Stimulated activated effector memory CD8-positive, alpha-beta T cell treated with anti-CD3 and anti-CD28 coated beads, Interleukin-12 subunit alpha, Interleukin-12 subunit beta, amount 100 ng/mL, for 72 hours (primary cell): Measurements from ENCODE around the gene C8G.
A peak's percentile ranks its signal among the peaks of the same experiment; 100 is the strongest.

ENCODE experiments used
- ATAC-seq: fragments of 150-1000 bp; cut with Tn5 transposase; 2 replicates; pipeline ENCODE4 v1.10.0; 2021
- DNase-seq, 2 donors: peaks; one replicate each; pipeline ENCODE4 v3.0.0; 2021 to 2022; ENCODE audit warnings: low spot score in 2 of 2
- H3K27ac Mint-ChIP-seq: one replicate; pipeline ENCODE4 v1.8.0; 2022; ENCODE audit warnings: mild to moderate bottlenecking, mixed read lengths
- H3K36me3 Mint-ChIP-seq: one replicate; pipeline ENCODE4 v1.8.0; 2022; ENCODE audit warnings: mild to moderate bottlenecking, mixed read lengths
- H3K4me1 Mint-ChIP-seq: one replicate; pipeline ENCODE4 v1.8.0; 2022; ENCODE audit warnings: mixed read lengths
- H3K4me3 Mint-ChIP-seq: one replicate; pipeline ENCODE4 v1.8.0; 2022; ENCODE audit warnings: mild to moderate bottlenecking, mixed read lengths
- H3K9me3 Mint-ChIP-seq: one replicate; pipeline ENCODE4 v1.8.0; 2022; ENCODE audit warnings: mixed read lengths

C8G gene

GRCh38 chr9:136943291-136944211 is 1.5 kb upstream of the C8G start:
- H3K4me3 Mint-ChIP-seq: peak overlapping the region; percentile 66
- DNase-seq (peak; percentile 50 to 79), ATAC-seq (peak; percentile 51)
- H3K27ac Mint-ChIP-seq: peak overlapping the region; percentile 80
- peaks cover 26% of the 10 kb centered on the region for H3K4me1 Mint-ChIP-seq
- no peaks in the 10 kb centered on the region for H3K9me3 Mint-ChIP-seq
- H3K36me3 Mint-ChIP-seq: peaks cover 63% of the 10 kb centered on the region

- H3K4me3 Mint-ChIP-seq: peak overlapping the region; percentile 66
- H3K4me1 Mint-ChIP-seq: peaks cover 25% of the 10 kb centered on the region
- DNase-seq (no peak), ATAC-seq (peak; percentile 60)
- H3K27ac Mint-ChIP-seq: peak overlapping the region; percentile 80
- peaks cover 57% of the 10 kb centered on the region for H3K36me3 Mint-ChIP-seq
- H3K9me3 Mint-ChIP-seq: no peaks in the 10 kb centered on the region
Observed at GRCh38 chr9:136944212-136944518, 878 bp upstream of the C8G start.

DNA sequence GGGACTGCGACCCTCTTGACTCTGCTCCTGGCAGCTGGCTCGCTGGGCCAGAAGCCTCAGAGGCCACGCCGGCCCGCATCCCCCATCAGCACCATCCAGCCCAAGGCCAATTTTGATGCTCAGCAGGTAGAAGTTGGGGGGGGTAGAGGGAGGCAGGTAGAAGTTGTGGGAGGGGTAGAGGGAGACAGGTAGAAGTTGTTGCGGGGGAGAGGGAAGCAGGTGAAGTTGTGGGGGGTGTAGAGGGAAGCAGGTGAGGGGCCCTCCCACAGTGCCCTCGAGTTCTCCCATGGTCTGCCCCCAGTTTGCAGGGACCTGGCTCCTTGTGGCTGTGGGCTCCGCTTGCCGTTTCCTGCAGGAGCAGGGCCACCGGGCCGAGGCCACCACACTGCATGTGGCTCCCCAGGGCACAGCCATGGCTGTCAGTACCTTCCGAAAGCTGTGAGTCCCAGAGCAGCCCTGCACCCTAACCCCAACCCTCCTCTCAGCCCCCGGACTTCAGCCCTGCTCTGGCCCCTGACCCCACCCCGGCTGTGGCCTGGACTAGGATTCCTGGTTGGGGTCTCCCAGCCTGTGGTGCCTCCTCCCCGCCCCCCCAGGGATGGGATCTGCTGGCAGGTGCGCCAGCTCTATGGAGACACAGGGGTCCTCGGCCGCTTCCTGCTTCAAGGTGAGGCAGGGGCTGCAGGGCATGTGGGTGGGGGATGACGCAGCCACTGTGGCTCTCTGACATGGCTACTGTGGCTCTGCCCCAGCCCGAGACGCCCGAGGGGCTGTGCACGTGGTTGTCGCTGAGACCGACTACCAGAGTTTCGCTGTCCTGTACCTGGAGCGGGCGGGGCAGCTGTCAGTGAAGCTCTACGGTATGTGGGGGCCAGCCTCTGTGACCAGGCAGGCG is 537 bp downstream of the C8G start:
- H3K36me3 Mint-ChIP-seq: peaks cover 42% of the 10 kb centered on the region
- H3K9me3 Mint-ChIP-seq: no peaks in the 10 kb centered on the region
- H3K27ac Mint-ChIP-seq: no peak overlapping the region
- peak overlapping the region; percentile 66 for H3K4me3 Mint-ChIP-seq
- ATAC-seq: no peak
- DNase-seq: no peak
- H3K4me1 Mint-ChIP-seq: peaks cover 28% of the 10 kb centered on the region

DNA sequence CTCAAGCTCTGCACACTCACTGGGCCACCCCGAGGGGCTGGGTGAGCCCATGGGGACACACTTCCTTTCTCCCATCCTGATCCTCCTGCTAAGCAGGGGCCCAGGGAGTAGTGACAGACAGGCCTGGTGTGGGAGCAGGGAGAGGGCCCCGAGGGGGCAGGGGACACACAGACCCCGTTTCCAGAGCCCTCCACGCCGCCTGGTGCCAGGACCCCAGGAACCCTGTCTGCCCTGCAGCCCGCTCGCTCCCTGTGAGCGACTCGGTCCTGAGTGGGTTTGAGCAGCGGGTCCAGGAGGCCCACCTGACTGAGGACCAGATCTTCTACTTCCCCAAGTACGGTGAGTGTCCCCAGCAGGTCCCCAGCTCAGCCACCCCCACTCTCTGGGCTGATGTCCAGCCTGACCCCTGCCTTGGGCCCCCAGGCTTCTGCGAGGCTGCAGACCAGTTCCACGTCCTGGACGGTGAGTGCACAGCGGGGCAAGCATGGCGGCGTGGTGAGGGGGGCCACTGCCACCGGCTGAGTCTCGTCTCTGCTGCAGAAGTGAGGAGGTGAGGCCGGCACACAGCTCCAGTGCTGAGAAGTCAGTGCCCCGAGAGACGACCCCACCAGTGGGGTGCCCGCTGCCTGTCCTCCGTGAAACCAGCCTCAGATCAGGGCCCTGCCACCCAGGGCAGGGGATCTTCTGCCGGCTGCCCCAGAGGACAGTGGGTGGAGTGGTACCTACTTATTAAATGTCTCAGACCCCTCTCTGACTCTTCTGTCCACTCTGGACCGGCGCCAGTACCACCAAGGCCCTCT is 1.4 kb downstream of the C8G start:
- H3K9me3 Mint-ChIP-seq: no peaks in the 10 kb centered on the region
- H3K36me3 Mint-ChIP-seq: peaks cover 34% of the 10 kb centered on the region
- H3K27ac Mint-ChIP-seq: no peak overlapping the region
- no peak for ATAC-seq
- H3K4me3 Mint-ChIP-seq: no peak overlapping the region
- peaks cover 28% of the 10 kb centered on the region for H3K4me1 Mint-ChIP-seq
- no peak for DNase-seq

- ATAC-seq (no peak), DNase-seq (no peak)
- H3K4me3 Mint-ChIP-seq: no peak overlapping the region
- H3K36me3 Mint-ChIP-seq: peaks cover 26% of the 10 kb centered on the region
- H3K4me1 Mint-ChIP-seq: peaks cover 22% of the 10 kb centered on the region
- no peak overlapping the region for H3K27ac Mint-ChIP-seq
- no peaks in the 10 kb centered on the region for H3K9me3 Mint-ChIP-seq
Observed at GRCh38 chr9:136947028-136947891, 2.2 kb downstream of the C8G start.

GRCh38 chr9:136947955-136948510 is 3.0 kb downstream of the C8G start:
- Mint-ChIP-seq H3K27ac (peak overlapping the region; percentile 92), H3K36me3 (peaks cover 18% of the 10 kb centered on the region), H3K4me1 (peaks cover 15% of the 10 kb centered on the region), H3K4me3 (peak overlapping the region; percentile 76), H3K9me3 (no peaks in the 10 kb centered on the region)
- ATAC-seq: no peak
- no peak for DNase-seq

GRCh38 chr9:136949239-136949816 is 4.3 kb downstream of the C8G start:
- ATAC-seq: no peak

GRCh38 chr9:136949817-136950655 is 5.0 kb downstream of the C8G start:
- Mint-ChIP-seq H3K27ac (peak overlapping the region; percentile 92), H3K4me3 (peak overlapping the region; percentile 76)
- DNase-seq: peak; percentile 88 to 99

More at GRCh38 chr9:136949239-136949816, 4.3 kb downstream of the C8G start:
- Mint-ChIP-seq H3K4me1 (peaks cover 12% of the 10 kb centered on the region), H3K9me3 (no peaks in the 10 kb centered on the region), H3K36me3 (peaks cover 7% of the 10 kb centered on the region), H3K27ac (peak overlapping the region; percentile 92), H3K4me3 (peak overlapping the region; percentile 76)
- no peak for DNase-seq

DNA sequence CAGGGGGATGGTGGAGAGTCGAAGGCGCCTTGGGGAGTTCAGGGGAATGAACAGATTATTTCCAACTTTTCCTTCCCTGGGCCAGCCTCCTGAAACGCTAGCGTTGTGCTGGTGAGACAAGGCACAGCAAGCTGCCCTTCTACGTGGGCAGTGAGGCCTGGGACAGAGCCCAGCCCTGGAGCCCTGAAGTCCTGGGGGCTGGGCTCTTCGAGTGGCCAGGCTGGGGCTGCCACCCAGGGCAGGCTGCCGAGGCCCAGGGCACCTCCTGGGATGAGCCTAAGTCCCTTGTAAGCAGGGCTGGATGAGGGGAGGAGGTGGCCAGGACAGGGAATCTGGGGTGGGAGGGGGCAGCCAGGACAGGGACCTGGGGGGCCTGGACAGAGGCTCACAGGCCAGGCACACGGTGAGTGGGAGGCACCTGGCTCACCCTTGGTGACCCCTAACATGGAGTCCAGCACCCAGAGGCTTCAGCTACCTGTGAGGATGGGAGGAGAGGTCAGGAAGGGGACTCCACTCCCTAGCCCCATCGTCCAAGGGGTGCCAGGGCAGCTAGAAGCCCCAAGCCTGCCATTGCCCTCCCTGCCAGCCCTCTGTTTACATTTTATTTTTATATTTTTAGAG is 5.7 kb downstream of the C8G start:
- peaks cover 18% of the 10 kb centered on the region for H3K4me1 Mint-ChIP-seq
- peak overlapping the region; percentile 92 for H3K27ac Mint-ChIP-seq

More at GRCh38 chr9:136949817-136950655, 5.0 kb downstream of the C8G start:
- ATAC-seq: peak; percentile 95
- H3K36me3 Mint-ChIP-seq: peaks cover 2% of the 10 kb centered on the region
- no peaks in the 10 kb centered on the region for H3K9me3 Mint-ChIP-seq
- H3K4me1 Mint-ChIP-seq: peaks cover 13% of the 10 kb centered on the region

DNA sequence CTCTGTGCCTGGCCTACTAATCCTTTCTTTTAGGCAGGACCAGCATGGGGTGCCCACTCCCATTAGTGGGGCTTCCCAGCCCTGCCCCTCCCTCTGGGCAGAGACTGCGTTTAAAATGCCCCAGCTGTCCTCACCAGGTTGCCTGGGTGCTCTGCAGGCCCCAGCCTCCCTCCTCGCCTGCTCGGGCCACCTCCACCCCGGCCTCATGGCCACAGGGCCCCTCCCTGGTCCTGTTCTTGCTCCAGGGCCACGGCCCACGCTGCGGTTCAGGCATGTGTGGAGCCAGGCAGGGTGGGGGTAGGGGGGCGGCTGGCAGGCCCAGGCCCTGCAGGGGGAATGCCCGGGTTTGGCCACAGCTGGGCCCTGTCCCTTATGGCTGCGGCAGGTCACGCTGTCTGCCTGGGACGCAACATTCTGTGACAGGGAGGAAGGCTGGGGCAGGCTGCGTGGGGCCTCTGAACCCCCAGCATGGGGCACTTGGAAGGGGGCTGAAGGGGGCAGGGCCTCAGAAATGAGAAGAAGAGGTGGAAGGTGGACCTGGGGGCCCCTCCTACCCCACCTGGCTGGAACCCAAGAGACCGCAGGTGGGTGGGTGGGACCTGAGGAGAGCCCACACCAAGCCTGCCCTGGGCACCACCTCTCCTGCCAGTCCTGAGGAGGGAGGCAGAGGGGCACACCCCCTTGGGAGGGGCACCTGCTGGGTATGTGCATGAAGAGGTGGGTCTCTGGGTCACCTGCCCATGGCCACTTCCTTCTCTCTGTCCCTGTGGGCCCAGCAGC is 6.7 kb downstream of the C8G start, which contains the start of gene LCN12:
LCN12 (plus strand) TSS at position 733 of the 780 bp plus-strand sequence. CDS start 55 bp downstream, outside the sequence.
- Mint-ChIP-seq H3K27ac (no peak within 1 kb of the TSS), H3K4me3 (peak within 1 kb of the TSS; percentile 76)
- DNase-seq: no peak

More for the DNA sequence above, 5.7 kb downstream of the C8G start:
- Mint-ChIP-seq H3K9me3 (no peaks in the 10 kb centered on the region), H3K36me3 (no peaks in the 10 kb centered on the region), H3K4me3 (peak overlapping the region; percentile 76)
- ATAC-seq (no peak), DNase-seq (no peak)

GRCh38 chr9:136952321-136952850 is 7.3 kb downstream of the C8G start:
- peaks cover 5% of the 10 kb centered on the region for H3K9me3 Mint-ChIP-seq
- no peak for ATAC-seq
- no peak for DNase-seq
- no peak overlapping the region for H3K27ac Mint-ChIP-seq
- peaks cover 28% of the 10 kb centered on the region for H3K4me1 Mint-ChIP-seq
- no peaks in the 10 kb centered on the region for H3K36me3 Mint-ChIP-seq
- no peak overlapping the region for H3K4me3 Mint-ChIP-seq

More for the DNA sequence above, 6.7 kb downstream of the C8G start, which contains the start of gene LCN12:
- no peaks in the 10 kb centered on the region for H3K36me3 Mint-ChIP-seq
- H3K9me3 Mint-ChIP-seq: peaks cover 3% of the 10 kb centered on the region
- no peak for ATAC-seq
- H3K4me1 Mint-ChIP-seq: peaks cover 25% of the 10 kb centered on the region
